Mesendoderm (in vitro differentiated cells): ENCODE measurements around the gene TEX30.

Source experiments
- DNase-seq: peaks from one replicate; pipeline ENCODE4 v3.0.0; 2013
- H2AK5ac ChIP-seq: 2 replicates; pipeline ENCODE4 v1.6.1; 2013; ENCODE audit warnings: low read length, inconsistent platforms
- H2BK120ac ChIP-seq: 2 replicates; pipeline ENCODE4 v1.6.1; 2013; ENCODE audit warnings: low read depth, mild to moderate bottlenecking, low read length, moderate library complexity, mixed read lengths
- H2BK15ac ChIP-seq: replicated peaks from 2 replicates; pipeline ENCODE4 v1.6.1; 2013; ENCODE audit warnings: low read depth, mild to moderate bottlenecking, moderate library complexity
- H2BK5ac ChIP-seq: 2 replicates; pipeline ENCODE4 v1.6.1; 2013; ENCODE audit warnings: low read length, inconsistent platforms
- H3K18ac ChIP-seq: 2 replicates; pipeline ENCODE4 v1.6.1; 2013; ENCODE audit warnings: mild to moderate bottlenecking, low read length, mixed read lengths
- H3K23ac ChIP-seq: one replicate; pipeline ENCODE4 v1.6.1; 2013; ENCODE audit warnings: low read length
- H3K27ac ChIP-seq: 2 replicates; pipeline ENCODE4 v1.5.1; 2013; ENCODE audit warnings: low read depth, mild to moderate bottlenecking, inconsistent platforms, low read length, moderate library complexity
- H3K27me3 ChIP-seq: 2 replicates; pipeline ENCODE4 v1.6.1; 2013; ENCODE audit warnings: low read length, control low read depth, mild to moderate bottlenecking, inconsistent platforms; ENCODE audit not compliant: insufficient read depth, poor library complexity
- H3K36me3 ChIP-seq: 2 replicates; pipeline ENCODE4 v1.6.1; 2013; ENCODE audit warnings: low read length, inconsistent platforms; ENCODE audit not compliant: control insufficient read depth, insufficient read depth
- H3K4ac ChIP-seq: one replicate; pipeline ENCODE4 v1.6.1; 2013; ENCODE audit warnings: low read depth, mild to moderate bottlenecking, low read length, moderate library complexity
- H3K4me1 ChIP-seq: 2 replicates; pipeline ENCODE4 v1.6.1; 2013; ENCODE audit warnings: low read depth, low read length, inconsistent platforms; ENCODE audit not compliant: control insufficient read depth
- H3K4me2 ChIP-seq: 2 replicates; pipeline ENCODE4 v1.6.1; 2013; ENCODE audit warnings: low read length
- H3K4me3 ChIP-seq: 2 replicates; pipeline ENCODE4 v1.5.1; 2013; ENCODE audit warnings: mild to moderate bottlenecking, low read length
- H3K56ac ChIP-seq: one replicate; pipeline ENCODE4 v1.6.1; 2013; ENCODE audit warnings: low read length
- H3K79me1 ChIP-seq: 2 replicates; pipeline ENCODE4 v1.6.1; 2013; ENCODE audit warnings: low read length, inconsistent platforms
- H3K79me2 ChIP-seq: 2 replicates; pipeline ENCODE4 v1.6.1; 2013; ENCODE audit warnings: mild to moderate bottlenecking, low read length; ENCODE audit not compliant: control insufficient read depth, insufficient read depth
- H3K9ac ChIP-seq: 2 replicates; pipeline ENCODE4 v1.6.1; 2013; ENCODE audit warnings: low read length, inconsistent platforms
- H4K5ac ChIP-seq: one replicate; pipeline ENCODE4 v1.6.1; 2013; ENCODE audit warnings: low read length
- H4K8ac ChIP-seq: one replicate; pipeline ENCODE4 v1.6.1; 2013; ENCODE audit warnings: low read depth, mild to moderate bottlenecking, control low read depth, low read length, moderate library complexity
- WGBS: extraction: QIAGEN DNeasy Blood & Tissue Kit; methylation state at CpG from one replicate; pipeline ENCODE4 v1.1.7; 2013; ENCODE audit warnings: low lambda C conversion rate, missing lambda C conversion rate; ENCODE audit not compliant: insufficient coverage; ENCODE audit errors: extremely low coverage; 5-methylcytosine and 5-hydroxymethylcytosine counted together

Gene TEX30

GRCh38 chr13:102724923-102725322 lies 48.7 kb downstream of the TEX30 start:
- Histone ChIP-seq H3K56ac (no peak overlapping the region), H4K5ac (no peak overlapping the region), H3K79me1 (no peaks in the 10 kb centered on the region), H2BK120ac (no peak overlapping the region), H3K36me3 (no peaks in the 10 kb centered on the region), H4K8ac (no peak overlapping the region), H3K23ac (no peak overlapping the region), H3K27ac (no peak overlapping the region), H3K4me3 (no peak overlapping the region), H3K9ac (no peak overlapping the region), H3K79me2 (no peaks in the 10 kb centered on the region), H3K18ac (no peak overlapping the region), H2BK15ac (no peak overlapping the region), H3K27me3 (no peaks in the 10 kb centered on the region), H3K4me1 (no peaks in the 10 kb centered on the region), H2BK5ac (no peak overlapping the region), H3K4me2 (no peak overlapping the region), H2AK5ac (no peak overlapping the region), H3K4ac (no peak overlapping the region)
- peak; percentile 7 for DNase-seq
- no CpG with 5 or more reads among the region's 6 CpGs for WGBS

- Histone ChIP-seq H3K79me2 (no peaks in the 10 kb centered on the region), H2BK120ac (no peak overlapping the region), H3K56ac (no peak overlapping the region), H3K23ac (no peak overlapping the region), H3K27me3 (no peaks in the 10 kb centered on the region), H3K36me3 (no peaks in the 10 kb centered on the region), H4K5ac (no peak overlapping the region), H2BK15ac (no peak overlapping the region), H3K4me3 (no peak overlapping the region), H3K4ac (no peak overlapping the region), H3K4me1 (no peaks in the 10 kb centered on the region), H3K27ac (no peak overlapping the region), H3K4me2 (no peak overlapping the region), H3K9ac (no peak overlapping the region), H2AK5ac (no peak overlapping the region), H3K18ac (no peak overlapping the region), H4K8ac (no peak overlapping the region), H3K79me1 (no peaks in the 10 kb centered on the region), H2BK5ac (no peak overlapping the region)
- no peak for DNase-seq
- no CpG with 5 or more reads among the region's 1 CpG for WGBS
Measured at GRCh38 chr13:102721800-102722231, 51.8 kb downstream of the TEX30 start.

- no peaks in the 10 kb centered on the region for H3K4me1 ChIP-seq
- no peak overlapping the region for H2BK120ac ChIP-seq
- no peak overlapping the region for H2AK5ac ChIP-seq
- no peak overlapping the region for H4K5ac ChIP-seq
- no peak overlapping the region for H4K8ac ChIP-seq
- H3K4me3 ChIP-seq = no peak overlapping the region
- H3K18ac ChIP-seq = no peak overlapping the region
- H3K56ac ChIP-seq = no peak overlapping the region
- H3K36me3 ChIP-seq = no peaks in the 10 kb centered on the region
- H3K27me3 ChIP-seq = no peaks in the 10 kb centered on the region
- no peak overlapping the region for H2BK15ac ChIP-seq
- H3K4ac ChIP-seq = no peak overlapping the region
- H3K79me1 ChIP-seq = no peaks in the 10 kb centered on the region
- DNase-seq = no peak
- H3K79me2 ChIP-seq = no peaks in the 10 kb centered on the region
- no peak overlapping the region for H3K27ac ChIP-seq
- no peak overlapping the region for H3K9ac ChIP-seq
- no CpG with 5 or more reads among the region's 2 CpGs for WGBS
- no peak overlapping the region for H3K4me2 ChIP-seq
- H3K23ac ChIP-seq = no peak overlapping the region
- H2BK5ac ChIP-seq = no peak overlapping the region
Measured at GRCh38 chr13:102718746-102719145, 54.8 kb downstream of the TEX30 start.
